ENCODE results near the gene MIER3.

MIER3 gene

DNA sequence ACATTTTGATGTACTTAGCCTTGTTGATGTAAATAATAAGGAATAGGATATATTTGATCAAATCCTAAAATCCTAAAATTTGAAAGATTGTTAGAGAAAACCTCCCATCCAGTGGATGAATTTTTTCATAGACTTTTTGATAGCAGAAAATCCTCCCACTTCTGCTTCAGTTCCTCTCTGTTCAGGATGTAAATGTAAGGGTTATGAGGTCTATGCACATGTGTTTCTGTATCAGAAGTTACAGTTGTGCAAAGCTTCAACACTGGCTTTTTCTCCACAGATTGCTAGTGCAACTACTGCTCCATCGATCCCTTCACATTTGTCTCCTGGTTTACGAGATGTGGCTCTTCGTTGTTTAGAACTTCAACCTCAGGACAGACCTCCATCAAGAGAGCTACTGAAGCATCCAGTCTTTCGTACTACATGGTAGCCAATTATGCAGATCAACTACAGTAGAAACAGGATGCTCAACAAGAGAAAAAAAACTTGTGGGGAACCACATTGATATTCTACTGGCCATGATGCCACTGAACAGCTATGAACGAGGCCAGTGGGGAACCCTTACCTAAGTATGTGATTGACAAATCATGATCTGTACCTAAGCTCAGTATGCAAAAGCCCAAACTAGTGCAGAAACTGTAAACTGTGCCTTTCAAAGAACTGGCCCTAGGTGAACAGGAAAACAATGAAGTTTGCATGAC lies 58.5 kb downstream of the MIER3 start:
- no peak for DNase-seq

- DNase-seq = no peak
Observed at GRCh38 chr5:56881571-56881970, 70.4 kb downstream of the MIER3 start.

GRCh38 chr5:56876327-56876726 lies 75.6 kb downstream of the MIER3 start:
- no peak for DNase-seq

- DNase-seq = no peak
Observed at GRCh38 chr5:56873056-56873455, 78.9 kb downstream of the MIER3 start.

GRCh38 chr5:56871777-56872176 lies 80.1 kb downstream of the MIER3 start:
- DNase-seq = no peak

All from SIG-M5 (cell line).